C4-2B (cell line): ENCODE measurements around the gene HAPLN2.

Source experiments
- H3K27ac ChIP-seq: fragments of 450-650 bp; 2 replicates; pipeline ENCODE4 v1.5.1; 2017
- ZFX ChIP-seq: fragments of 450-650 bp; IDR thresholded peaks from 2 replicates; pipeline ENCODE4 v1.6.1; 2017
- TF ChIP-seq, protein P1 (sequence below): fragments of 450-650 bp; conservative IDR thresholded peaks from 2 replicates; pipeline ENCODE4 v1.5.1; 2017; ENCODE audit warnings: mild to moderate bottlenecking

Gene HAPLN2

DNA sequence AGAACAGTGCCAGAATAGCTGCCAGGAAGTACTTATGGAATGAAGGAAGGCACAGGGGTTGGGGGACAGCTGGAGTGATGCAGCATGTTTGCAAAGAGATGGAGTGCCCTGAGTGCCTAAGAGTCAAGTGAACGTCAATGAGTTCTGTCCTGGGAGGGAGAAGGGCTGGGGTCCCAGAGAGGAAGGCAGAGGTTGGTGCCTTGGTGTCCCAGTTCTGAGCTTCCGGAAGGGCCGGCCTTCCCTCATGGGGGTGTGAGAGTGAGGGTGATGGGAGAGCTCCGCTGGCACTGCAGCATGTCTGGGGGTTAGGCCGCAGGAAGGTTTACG is 40.4 kb downstream of the HAPLN2 start:
- no peak overlapping the region for H3K27ac ChIP-seq
- TF ChIP-seq ZFX, result no peak
- TF ChIP-seq, protein P1, sequence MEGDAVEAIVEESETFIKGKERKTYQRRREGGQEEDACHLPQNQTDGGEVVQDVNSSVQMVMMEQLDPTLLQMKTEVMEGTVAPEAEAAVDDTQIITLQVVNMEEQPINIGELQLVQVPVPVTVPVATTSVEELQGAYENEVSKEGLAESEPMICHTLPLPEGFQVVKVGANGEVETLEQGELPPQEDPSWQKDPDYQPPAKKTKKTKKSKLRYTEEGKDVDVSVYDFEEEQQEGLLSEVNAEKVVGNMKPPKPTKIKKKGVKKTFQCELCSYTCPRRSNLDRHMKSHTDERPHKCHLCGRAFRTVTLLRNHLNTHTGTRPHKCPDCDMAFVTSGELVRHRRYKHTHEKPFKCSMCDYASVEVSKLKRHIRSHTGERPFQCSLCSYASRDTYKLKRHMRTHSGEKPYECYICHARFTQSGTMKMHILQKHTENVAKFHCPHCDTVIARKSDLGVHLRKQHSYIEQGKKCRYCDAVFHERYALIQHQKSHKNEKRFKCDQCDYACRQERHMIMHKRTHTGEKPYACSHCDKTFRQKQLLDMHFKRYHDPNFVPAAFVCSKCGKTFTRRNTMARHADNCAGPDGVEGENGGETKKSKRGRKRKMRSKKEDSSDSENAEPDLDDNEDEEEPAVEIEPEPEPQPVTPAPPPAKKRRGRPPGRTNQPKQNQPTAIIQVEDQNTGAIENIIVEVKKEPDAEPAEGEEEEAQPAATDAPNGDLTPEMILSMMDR, result 0 out of 2 replicates have a peak, but pooled peaks have one; percentile 12

DNA sequence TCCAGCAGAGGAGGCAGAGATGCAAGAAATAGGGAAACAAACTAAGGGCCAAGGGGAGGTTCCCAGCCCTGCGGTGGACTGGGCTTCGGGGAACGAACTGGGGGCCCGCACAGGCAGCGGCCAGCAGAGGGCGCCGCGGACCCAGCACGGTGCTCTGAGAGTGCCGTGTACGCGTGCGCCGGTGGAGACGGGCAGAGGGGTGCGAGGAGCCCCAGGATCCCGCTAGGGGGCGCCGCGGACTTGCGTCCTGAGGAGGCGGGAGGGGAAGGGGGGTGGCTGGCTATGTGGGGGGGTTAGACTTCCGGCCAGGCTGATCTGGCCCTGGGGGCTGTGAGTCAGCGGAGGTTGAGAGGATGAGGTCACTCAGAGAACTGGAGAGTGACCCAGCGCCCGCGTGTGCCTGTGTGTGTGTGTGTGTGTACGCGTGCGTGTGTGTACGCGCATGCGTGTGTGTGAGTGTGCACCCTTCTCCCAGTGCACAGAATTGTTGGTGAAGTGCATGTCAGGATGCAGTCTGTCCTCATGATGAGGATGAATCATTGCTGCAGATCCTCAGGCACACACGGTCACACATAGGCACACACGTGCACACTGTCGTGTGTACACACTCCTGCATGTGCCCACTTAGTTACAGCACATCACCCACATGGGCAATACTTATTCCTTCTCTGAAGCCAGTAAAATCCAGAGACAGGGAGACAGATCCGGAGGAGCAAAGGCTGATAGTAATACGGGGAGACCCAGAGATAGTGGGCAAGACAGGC is 41.0 kb downstream of the HAPLN2 start:
- peak overlapping the region; percentile 9; the same call in 1 of the 2 replicates for H3K27ac ChIP-seq
- TF ChIP-seq, protein P1, result peak; percentile 100
- TF ChIP-seq ZFX, result no peak

DNA sequence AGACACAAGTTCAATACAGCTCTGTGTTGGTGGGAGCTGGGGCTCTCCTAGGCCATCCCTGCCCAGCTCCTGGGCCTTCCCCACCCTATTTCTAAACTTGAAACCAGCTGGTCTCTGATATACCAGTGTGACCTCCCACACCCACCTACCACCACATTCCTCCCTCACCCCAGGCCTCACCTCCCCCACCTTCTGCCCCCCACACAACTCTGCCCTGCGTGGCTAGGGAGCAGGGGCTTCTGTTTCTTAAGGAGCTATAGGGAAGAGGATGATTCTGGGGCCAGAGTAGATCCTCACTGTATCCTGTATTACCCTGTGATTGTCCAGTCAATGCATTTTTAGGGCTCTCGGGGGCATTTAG is 41.5 kb downstream of the HAPLN2 start:
- TF ChIP-seq, protein P1, result no peak
- no peak for TF ChIP-seq ZFX
- peak overlapping the region; percentile 9; the same call in 1 of the 2 replicates for H3K27ac ChIP-seq

DNA sequence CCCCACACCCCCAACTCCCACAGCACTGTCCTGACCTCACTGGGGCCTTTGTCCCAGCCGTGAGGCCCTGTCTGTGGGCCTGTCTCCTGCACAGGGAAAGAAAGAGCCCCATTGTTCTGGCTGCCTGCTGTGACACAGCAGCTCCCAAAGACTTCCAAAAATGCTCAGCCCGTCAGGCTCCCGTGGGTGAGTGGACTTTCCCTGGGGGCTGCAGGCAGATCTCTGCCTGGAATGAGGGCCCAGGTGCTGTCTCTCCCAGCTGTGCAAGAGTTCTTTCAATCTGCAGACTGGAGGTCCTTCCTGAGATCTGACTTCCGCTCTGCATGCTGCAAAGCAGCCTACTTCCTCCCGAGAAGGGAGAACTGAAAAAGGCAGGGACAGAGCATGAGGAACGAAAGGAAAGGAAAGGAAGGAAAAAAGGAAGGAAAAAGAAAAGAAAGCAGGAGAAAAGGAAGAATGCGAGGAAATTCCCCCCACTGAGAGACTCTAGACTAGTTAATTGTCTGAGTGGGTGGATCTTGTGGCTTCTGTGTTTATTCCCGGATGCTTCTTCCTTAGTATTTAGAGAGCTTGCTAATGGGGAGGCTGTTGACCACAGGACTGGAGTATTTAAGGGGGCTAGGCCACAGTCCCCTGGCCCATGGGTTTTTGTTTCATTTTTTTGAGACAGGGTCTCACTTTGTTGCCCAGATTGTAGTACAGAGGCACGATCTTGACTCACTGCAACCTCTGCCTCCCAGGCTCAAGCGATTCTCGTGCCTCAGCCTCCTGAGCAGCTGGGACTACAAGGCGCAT is 43.0 kb downstream of the HAPLN2 start:
- H3K27ac ChIP-seq, result peak overlapping the region; percentile 7; the same call in 1 of the 2 replicates
- TF ChIP-seq, protein P1, result no peak
- TF ChIP-seq ZFX, result no peak

DNA sequence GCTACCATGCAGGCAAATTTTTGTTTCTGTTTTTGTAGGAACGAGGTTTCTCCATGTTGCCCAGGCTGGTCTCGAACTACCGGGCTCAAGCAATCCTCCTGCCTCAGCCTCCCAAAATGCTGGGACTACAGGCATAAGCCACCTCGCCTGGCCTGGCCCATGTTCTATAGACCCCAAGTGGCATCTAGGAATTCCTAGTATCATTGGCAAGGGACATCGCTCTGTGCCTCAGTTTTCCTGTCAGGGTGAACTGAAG is 43.5 kb downstream of the HAPLN2 start:
- TF ChIP-seq, protein P1, result no peak
- no peak for TF ChIP-seq ZFX

DNA sequence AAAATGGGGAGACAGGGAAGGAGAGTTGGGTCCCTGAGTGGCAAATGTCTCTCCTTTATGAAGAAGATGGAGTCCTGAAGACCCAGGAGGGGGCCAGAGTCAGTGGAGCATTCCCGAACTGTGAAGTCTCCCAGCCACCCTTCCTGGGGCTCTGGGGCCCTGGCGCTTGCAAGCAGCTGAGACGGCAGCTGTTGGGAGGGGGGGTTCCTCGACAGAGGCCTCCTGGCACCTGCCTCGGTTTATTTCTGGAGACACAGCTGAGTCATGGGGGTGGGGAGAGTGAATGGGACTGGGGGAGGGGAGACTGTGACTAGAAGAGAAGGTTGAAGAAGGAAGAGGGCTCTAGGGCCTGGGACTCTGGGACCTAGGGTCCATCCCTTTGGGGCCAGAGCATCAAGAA is 44.0 kb downstream of the HAPLN2 start:
- TF ChIP-seq, protein P1, result no peak
- no peak for TF ChIP-seq ZFX
- no peak overlapping the region for H3K27ac ChIP-seq

More for the DNA sequence above, 43.5 kb downstream of the HAPLN2 start:
- no peak overlapping the region for H3K27ac ChIP-seq

DNA sequence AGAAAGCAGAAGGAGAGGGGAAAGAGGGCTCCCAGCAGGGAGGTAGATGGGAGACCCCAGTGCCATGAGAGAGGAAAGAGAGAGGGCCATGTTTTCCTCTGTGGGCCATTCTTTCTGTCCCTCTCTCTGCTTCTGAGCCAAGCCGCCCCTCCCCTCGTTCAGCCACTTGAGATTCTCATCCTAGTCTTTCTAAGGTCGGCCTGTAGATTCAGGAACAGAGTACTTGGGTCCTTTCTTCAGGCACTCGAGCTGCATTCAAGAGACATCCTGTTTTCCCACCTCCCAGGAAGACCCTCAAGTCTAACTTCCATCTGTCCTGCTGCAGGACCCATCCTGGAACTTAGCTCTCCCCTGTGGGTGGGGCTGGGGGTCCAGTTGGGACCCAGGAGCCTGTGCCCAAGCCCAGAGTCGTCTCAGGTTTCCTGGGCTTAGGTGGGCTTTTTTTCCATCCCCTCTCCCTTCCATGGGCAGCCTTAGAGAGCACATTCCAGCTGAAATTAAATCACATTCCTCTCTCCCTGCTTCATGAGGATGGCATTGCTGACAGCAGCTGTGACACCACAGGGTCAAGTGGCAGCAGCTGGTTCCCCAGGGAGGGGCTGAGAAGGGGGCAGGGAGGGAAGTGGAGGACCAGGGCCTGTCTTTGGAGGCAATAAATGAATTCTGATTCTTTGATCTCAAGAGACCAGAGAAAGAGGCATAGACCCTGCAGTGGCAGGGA is 45.0 kb downstream of the HAPLN2 start:
- H3K27ac ChIP-seq, result no peak overlapping the region
- TF ChIP-seq, protein P1, result no peak
- TF ChIP-seq ZFX, result no peak
